GM12873 (cell line): ENCODE results near the gene SFSWAP.
A peak's percentile ranks its signal among the peaks of the same experiment; 100 is the strongest.

Experiments
- CTCF ChIP-seq: IDR thresholded peaks from 2 replicates; pipeline ENCODE4 v1.5.1; 2012; ENCODE audit warnings: low read depth, mild to moderate bottlenecking, moderate library complexity, low read length, control low read depth; ENCODE audit not compliant: insufficient read depth; ENCODE audit errors: missing control alignments

SFSWAP gene

DNA sequence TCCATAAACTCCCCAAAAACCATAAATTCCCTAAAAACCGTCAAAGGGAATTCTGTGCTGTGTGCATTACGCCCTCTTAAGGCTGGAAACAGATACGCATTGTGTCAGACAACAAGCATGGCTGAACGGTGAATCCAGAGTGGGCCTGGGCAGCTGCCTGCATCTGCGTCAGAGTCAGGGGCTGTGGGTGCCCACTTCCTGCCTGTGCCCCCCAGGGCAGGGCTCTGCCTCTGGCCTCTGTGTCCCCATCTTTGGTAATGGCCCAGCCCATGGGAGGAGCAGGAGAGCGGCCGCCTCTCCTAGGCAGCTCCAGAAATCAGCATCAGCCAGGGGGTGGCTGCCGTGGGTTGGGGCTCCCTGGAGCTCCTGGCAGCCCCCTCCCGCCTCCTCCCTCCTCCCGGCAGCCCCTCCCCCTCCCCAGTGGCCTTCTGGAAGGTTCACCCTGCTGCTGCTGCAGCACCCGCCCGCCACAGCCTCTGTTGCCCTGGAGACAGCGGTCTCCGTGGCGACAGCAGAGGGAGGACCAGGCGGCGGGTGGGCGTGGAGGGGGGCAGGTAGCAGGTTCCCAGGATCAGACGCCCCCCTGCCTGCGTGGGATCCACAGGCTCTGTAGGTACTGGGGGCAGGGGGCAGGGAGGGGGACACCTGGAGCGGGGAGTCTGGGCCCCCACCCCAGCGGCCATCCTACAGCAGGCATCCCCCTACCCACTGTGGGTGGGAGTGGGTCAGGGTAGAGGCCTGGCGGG, 123.2 kb downstream of the SFSWAP start:
- peak; percentile 54 for TF ChIP-seq CTCF

DNA sequence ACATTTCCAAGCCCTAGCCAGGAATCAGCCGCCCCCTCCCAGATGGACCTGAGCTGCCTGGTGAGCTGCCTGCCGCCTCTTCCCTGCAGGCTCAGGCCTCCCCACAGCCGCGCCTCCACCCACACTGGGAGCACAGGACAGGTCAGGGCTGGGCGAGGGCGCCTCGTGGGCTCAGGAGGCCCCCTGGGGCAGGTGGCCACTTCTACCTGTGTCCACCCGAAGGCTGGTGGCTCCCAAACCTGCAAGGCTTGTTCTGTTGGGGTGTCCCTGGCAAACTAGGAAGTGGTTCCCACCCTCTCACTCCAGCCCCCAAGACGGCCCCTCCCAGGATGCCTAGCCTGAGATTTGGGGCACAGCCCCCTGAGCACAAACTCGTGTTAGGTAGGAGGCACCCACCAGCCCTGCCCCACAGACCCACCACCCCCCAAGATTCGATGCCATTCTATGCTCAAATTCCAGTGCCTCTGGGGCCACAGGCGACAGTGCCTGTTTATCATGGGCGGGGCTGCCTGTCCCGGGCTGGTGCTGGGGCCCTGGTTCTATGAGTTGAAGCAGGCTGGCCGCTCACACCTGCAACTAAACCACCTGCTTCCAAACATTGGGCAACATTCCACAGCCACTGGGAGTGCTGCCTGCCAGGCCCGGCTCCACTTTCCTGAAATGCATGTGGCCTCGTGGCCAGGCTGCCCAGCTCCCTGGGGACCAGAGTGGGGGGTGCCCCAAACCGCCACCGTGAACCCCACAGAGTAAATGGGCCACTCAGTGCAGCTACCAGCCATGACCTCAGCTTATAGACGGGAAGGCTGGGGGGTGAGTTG, 124.1 kb downstream of the SFSWAP start:
- no peak for TF ChIP-seq CTCF

GRCh38 chr12:131835616-131836171, 124.8 kb downstream of the SFSWAP start:
- no peak for TF ChIP-seq CTCF

DNA sequence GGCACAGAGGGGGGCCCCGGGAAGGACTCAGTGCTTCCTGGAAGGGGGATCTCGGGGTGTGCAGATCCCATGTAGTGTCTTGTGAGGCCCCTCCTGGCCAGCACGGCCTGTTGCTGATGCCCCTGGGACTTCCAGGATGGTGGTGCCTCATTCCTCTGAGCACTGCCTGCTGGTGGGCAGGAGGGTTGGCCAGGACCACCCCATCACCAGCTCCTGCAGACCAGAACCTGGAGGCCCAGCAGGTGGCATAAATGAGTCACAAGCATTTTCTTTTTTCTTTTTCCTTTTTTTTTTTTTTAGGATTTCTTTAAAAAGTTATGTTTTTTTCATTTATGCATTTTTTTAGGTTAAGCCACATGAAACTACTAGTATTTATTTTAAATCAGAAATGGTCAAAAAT, 125.3 kb downstream of the SFSWAP start:
- peak; percentile 43 for TF ChIP-seq CTCF

GRCh38 chr12:131836714-131837397, 126.0 kb downstream of the SFSWAP start:
- no peak for TF ChIP-seq CTCF

- no peak for TF ChIP-seq CTCF
These were observed 129.9 kb downstream of the SFSWAP start for GRCh38 chr12:131840643-131841416.
